ENCODE data around the gene MRAP. TPM values are rescaled to one million over a fixed set of nuclear protein-coding genes. Genes with fewer than 3 reads are reported as not detected.

Gene MRAP
- total and polyA plus RNA-seq, 9 donors = 0.58 to 67.5 (median 2.3) TPM; not detected in 1

DNA sequence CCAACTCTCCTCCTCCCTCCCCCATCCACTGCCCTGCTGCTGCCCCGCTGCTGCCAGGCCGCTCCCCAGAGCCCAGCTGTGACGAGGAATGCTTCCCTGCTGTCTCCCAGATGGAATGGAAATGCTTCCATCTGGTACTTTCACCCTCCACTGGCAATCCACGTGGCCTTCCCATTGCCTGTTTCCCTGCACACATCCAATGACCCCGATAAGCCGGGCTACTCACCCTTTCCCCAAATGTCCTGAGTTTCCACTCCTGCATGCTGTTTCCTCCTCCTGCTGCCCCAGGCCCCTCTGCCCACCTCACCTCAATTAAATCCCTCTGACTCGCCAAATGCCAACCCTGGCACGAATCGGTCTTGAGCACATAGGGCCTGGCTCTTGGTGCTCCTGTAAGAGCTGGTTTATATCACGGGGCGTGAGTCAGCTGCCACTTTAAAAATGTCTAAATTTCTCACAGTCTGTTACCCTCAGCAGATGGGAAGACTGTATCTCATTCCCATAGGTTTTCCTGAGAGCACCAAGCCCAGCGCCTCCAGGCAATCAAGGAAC, 36.4 kb downstream of the MRAP start:
- Histone ChIP-seq H3K27ac (no peak overlapping the region), H3K4me3 (no peak overlapping the region), H3K9me3 (no peaks in the 10 kb centered on the region), H3K27me3 (no peaks in the 10 kb centered on the region), H3K4me1 (ENCODE audit: insufficient read depth) (no peaks in the 10 kb centered on the region), H3K36me3 (no peaks in the 10 kb centered on the region)
- DNase-seq = no peak
- WGBS, 3 donors = 86 to 92% (median 88%) methylated on average over 12 of the region's 12 CpGs
- intact Hi-C loops (cut with DNase I) = no loop called here
- no peak for TF ChIP-seq POLR2A (IDR thresholded peaks at IDR 0.05)
- no peak for TF ChIP-seq CTCF (IDR thresholded peaks at IDR 0.05)
- no peak for TF ChIP-seq EP300 (IDR thresholded peaks at IDR 0.05)

DNA sequence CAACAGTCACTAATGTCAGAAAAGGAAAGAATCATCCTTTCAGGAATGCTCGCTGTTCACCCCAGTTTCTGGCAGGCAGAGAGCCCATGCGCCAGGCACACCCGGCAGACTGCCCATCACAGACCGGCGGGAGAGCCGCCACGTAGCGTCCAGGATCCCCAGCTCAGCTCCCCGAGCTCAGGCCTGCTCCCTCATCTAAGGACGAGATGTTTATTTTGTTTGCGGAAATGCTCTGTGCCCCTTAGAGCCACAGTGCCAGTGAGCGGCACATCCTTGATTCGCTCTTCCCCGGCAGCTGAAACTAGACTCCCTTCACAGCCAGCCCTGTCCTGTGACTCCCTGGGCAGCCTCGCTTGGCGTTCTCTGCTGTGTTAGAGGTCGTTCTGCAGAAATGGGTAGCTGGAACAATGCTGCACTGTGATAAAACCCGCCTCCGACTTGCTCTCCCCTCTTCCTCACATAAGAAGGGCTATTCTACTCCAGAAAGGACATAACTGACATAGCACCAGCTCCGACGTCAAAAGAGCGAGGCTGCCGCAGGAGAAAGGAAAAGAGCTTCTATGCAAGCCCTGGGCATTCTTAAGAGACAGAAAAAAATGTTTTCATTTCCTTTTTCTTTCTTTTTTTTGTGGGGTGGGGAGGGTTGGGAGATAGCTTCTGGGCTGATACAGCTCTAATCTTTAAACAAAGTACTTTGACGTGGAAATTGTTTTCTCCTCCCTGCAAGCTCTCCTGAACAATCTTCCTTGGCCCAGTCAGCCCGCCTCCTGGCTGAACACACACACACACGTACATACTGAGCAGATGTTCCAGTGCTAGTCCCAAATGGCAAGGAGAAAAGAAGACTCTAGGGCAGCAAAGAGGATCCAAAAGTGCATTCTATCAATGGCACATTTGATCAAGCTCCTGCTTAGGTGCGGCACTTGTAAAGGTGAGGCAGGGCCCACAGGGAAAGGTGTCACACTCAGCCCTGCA, 37.2 kb downstream of the MRAP start:
- DNase-seq = peak in 2 of 5 donors; percentile 29 to 44
- no peak for TF ChIP-seq POLR2A (IDR thresholded peaks at IDR 0.05)
- no peak overlapping the region for H3K27ac ChIP-seq
- no peaks in the 10 kb centered on the region for H3K9me3 ChIP-seq
- H3K27me3 ChIP-seq = no peaks in the 10 kb centered on the region
- no peaks in the 10 kb centered on the region for H3K4me1 ChIP-seq (ENCODE audit: insufficient read depth)
- WGBS, 3 donors = 46 to 71% (median 49%) methylated on average over 27 of the region's 27 CpGs
- no peak overlapping the region for H3K4me3 ChIP-seq
- no peaks in the 10 kb centered on the region for H3K36me3 ChIP-seq
- intact Hi-C loops (cut with DNase I) = no loop called here

GRCh38 chr21:32336711-32337110, 38.1 kb downstream of the MRAP start:
- intact Hi-C loops (cut with DNase I) = no loop called here
- Histone ChIP-seq H3K27ac (no peak overlapping the region), H3K4me3 (no peak overlapping the region), H3K4me1 (ENCODE audit: insufficient read depth) (no peaks in the 10 kb centered on the region), H3K9me3 (no peaks in the 10 kb centered on the region), H3K36me3 (no peaks in the 10 kb centered on the region), H3K27me3 (no peaks in the 10 kb centered on the region)
- 40 to 63% (median 45%) methylated on average over 1 of the region's 1 CpG for WGBS, 3 donors
- DNase-seq = no peak
- no peak for TF ChIP-seq POLR2A (IDR thresholded peaks at IDR 0.05)
- TF ChIP-seq CTCF (IDR thresholded peaks at IDR 0.05) = no peak
- no peak for TF ChIP-seq EP300 (IDR thresholded peaks at IDR 0.05)

DNA sequence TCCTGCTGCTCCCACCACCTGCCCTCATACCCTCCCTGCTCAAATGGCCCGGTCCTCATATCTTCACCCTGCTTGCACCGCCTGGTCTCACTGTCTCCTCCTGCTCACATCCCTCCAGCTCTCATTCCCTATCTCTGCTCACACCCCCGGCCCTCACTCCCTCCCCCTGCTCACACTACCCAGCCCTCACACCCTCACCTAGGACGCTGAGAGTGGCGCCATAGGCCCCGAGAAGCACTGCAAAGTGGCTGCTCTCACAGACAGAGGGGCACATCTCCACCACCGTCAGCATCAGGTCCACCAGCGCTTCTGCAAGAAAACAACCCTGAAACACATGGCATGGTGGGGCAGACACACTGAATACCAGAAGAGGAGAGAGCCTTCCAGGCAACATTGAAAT, 38.6 kb downstream of the MRAP start:
- intact Hi-C loops (cut with DNase I) = no loop called here
- Histone ChIP-seq H3K4me3 (no peak overlapping the region), H3K36me3 (no peaks in the 10 kb centered on the region), H3K27me3 (no peaks in the 10 kb centered on the region), H3K4me1 (ENCODE audit: insufficient read depth) (no peaks in the 10 kb centered on the region), H3K27ac (no peak overlapping the region), H3K9me3 (no peaks in the 10 kb centered on the region)
- TF ChIP-seq POLR2A (IDR thresholded peaks at IDR 0.05) (no peak), CTCF (IDR thresholded peaks at IDR 0.05) (no peak), EP300 (IDR thresholded peaks at IDR 0.05) (no peak)
- DNase-seq = no peak
- 74 to 88% (median 78%) methylated on average over 8 of the region's 8 CpGs for WGBS, 3 donors
